Heart left ventricle (tissue), 13 donors: ENCODE results near the gene DEFB112.

Source experiments
- CTCF ChIP-seq, 12 donors: fragments of 200-600 bp; sonication (generic) in 4 of 12; IDR thresholded peaks; one replicate each; pipeline versions ENCODE4 v1.5.0 to v1.8.0; 2018 to 2022; ENCODE audit warnings: antibody characterized with exemption in 12 of 12, mild to moderate bottlenecking in 5 of 12
- POLR2A ChIP-seq, 2 donors: fragments of 450-650 bp; IDR thresholded peaks; one replicate each; pipeline ENCODE4 v1.6.1; 2017; ENCODE audit warnings: antibody characterized with exemption in 2 of 2, mild to moderate bottlenecking in 2 of 2, moderate library complexity in 2 of 2
- donor health status: ischemic (EF 13 %, LVEDD 7.1; RV severe dilation, severe dysfunction).
- donor health status: DM: no; HTN: yes; CAD: no.
- donor health status: DM: no; HTN: no; CAD: no.
- donor health status: ischemic (EF 25% LVEDD 6.9; RV normal size, moderate dysfunction).
- donor health status: ischemic (EF 25% LVEDD 5.7; RV mildly dilated, moderate dysfunction).
- donor health status: ischemic (EF 35%, LVEDD 5.7; RV mildly dilated, moderate dysfunction).
- donor health status: nonischemic (EF 11% LVEDD 7.7; RV severe dilation, severe dysfunction).
- donor health status: DM: yes; HTN: yes; CAD: no.
- donor health status: PGD.
- donor health status: ischemic (EF 29% LVEDD 5.4; RV normal size, mild dysfunction).
- donor health status: nonischemic (EF 23%, LVEDD 6.1; RV moderate dilation, normal function).

GRCh38 chr6:50003139-50003538 is 46.6 kb downstream of the DEFB112 start:
- no peak for TF ChIP-seq CTCF (IDR thresholded peaks at IDR 0.05)
- no peak for TF ChIP-seq POLR2A (IDR thresholded peaks at IDR 0.05)
